ENCODE data around the gene INAFM1. TPM values are rescaled to one million over a fixed set of nuclear protein-coding genes. Genes with fewer than 3 reads are reported as not detected.

Gene INAFM1
- total RNA-seq, 1 donor from 2014 or later: 9.3 TPM

GRCh38 chr19:47264629-47265028, 10.1 kb upstream of the INAFM1 start:
- Mint-ChIP-seq H3K4me3 (no peak overlapping the region), H3K27ac (no peak overlapping the region), H3K36me3 (ENCODE audit: low read depth) (peaks cover 38% of the 10 kb centered on the region), H3K4me1 (ENCODE audit: low read depth) (peaks cover 6% of the 10 kb centered on the region), H3K27me3 (ENCODE audit: insufficient read depth) (no peaks in the 10 kb centered on the region), H3K9me3 (no peaks in the 10 kb centered on the region)
- intact Hi-C loops (cut with micrococcal nuclease): no loop called here
- no peak for DNase-seq (ENCODE audit: low spot score)

GRCh38 chr19:47266401-47266941, 8.2 kb upstream of the INAFM1 start:
- Mint-ChIP-seq H3K27ac (no peak overlapping the region), H3K4me1 (ENCODE audit: low read depth) (no peaks in the 10 kb centered on the region), H3K36me3 (ENCODE audit: low read depth) (peaks cover 34% of the 10 kb centered on the region), H3K9me3 (no peaks in the 10 kb centered on the region), H3K27me3 (ENCODE audit: insufficient read depth) (no peaks in the 10 kb centered on the region), H3K4me3 (no peak overlapping the region)
- no peak for DNase-seq (ENCODE audit: low spot score)
- intact Hi-C loops (cut with micrococcal nuclease): no loop called here

- H3K36me3 Mint-ChIP-seq (ENCODE audit: low read depth): peaks cover 31% of the 10 kb centered on the region
- no peaks in the 10 kb centered on the region for H3K27me3 Mint-ChIP-seq (ENCODE audit: insufficient read depth)
- H3K4me1 Mint-ChIP-seq (ENCODE audit: low read depth): peaks cover 2% of the 10 kb centered on the region
- no peak overlapping the region for H3K27ac Mint-ChIP-seq
- H3K4me3 Mint-ChIP-seq: no peak overlapping the region
- no peaks in the 10 kb centered on the region for H3K9me3 Mint-ChIP-seq
- no peak for DNase-seq (ENCODE audit: low spot score)
- intact Hi-C loops (cut with micrococcal nuclease): no loop called here
These were observed 7.3 kb upstream of the INAFM1 start for GRCh38 chr19:47267350-47267759.

- Mint-ChIP-seq H3K9me3 (no peaks in the 10 kb centered on the region), H3K4me3 (no peak overlapping the region), H3K27me3 (ENCODE audit: insufficient read depth) (no peaks in the 10 kb centered on the region), H3K4me1 (ENCODE audit: low read depth) (peaks cover 8% of the 10 kb centered on the region), H3K27ac (no peak overlapping the region), H3K36me3 (ENCODE audit: low read depth) (peaks cover 32% of the 10 kb centered on the region)
- no peak for DNase-seq (ENCODE audit: low spot score)
- intact Hi-C loops (cut with micrococcal nuclease): no loop called here
These were observed 6.7 kb upstream of the INAFM1 start for GRCh38 chr19:47268028-47268427.

GRCh38 chr19:47269596-47269995, 5.1 kb upstream of the INAFM1 start:
- peaks cover 18% of the 10 kb centered on the region for H3K4me1 Mint-ChIP-seq (ENCODE audit: low read depth)
- intact Hi-C loops (cut with micrococcal nuclease): no loop called here
- H3K4me3 Mint-ChIP-seq: no peak overlapping the region
- H3K27me3 Mint-ChIP-seq (ENCODE audit: insufficient read depth): no peaks in the 10 kb centered on the region
- no peaks in the 10 kb centered on the region for H3K9me3 Mint-ChIP-seq
- H3K36me3 Mint-ChIP-seq (ENCODE audit: low read depth): peaks cover 27% of the 10 kb centered on the region
- no peak overlapping the region for H3K27ac Mint-ChIP-seq
- no peak for DNase-seq (ENCODE audit: low spot score)

- H3K27ac Mint-ChIP-seq: no peak overlapping the region
- no peaks in the 10 kb centered on the region for H3K27me3 Mint-ChIP-seq (ENCODE audit: insufficient read depth)
- H3K9me3 Mint-ChIP-seq: no peaks in the 10 kb centered on the region
- intact Hi-C loops (cut with micrococcal nuclease): loop anchor here (5.0 kb wide), 2 partner anchors 212 to 408 kb away; partner anchors contain the start of genes ARHGAP35 and KPTN
- H3K4me3 Mint-ChIP-seq: no peak overlapping the region
- no peak for DNase-seq (ENCODE audit: low spot score)
- H3K4me1 Mint-ChIP-seq (ENCODE audit: low read depth): peaks cover 19% of the 10 kb centered on the region
- H3K36me3 Mint-ChIP-seq (ENCODE audit: low read depth): peaks cover 25% of the 10 kb centered on the region
These were observed 4.3 kb upstream of the INAFM1 start for GRCh38 chr19:47270408-47270807.

- H3K4me3 Mint-ChIP-seq: peak overlapping the region; percentile 92
- intact Hi-C loops (cut with micrococcal nuclease): loop anchor here (5.0 kb wide), 2 partner anchors 210 to 410 kb away; partner anchors contain the start of genes ARHGAP35 and KPTN
- peaks cover 29% of the 10 kb centered on the region for H3K4me1 Mint-ChIP-seq (ENCODE audit: low read depth)
- peaks cover 20% of the 10 kb centered on the region for H3K36me3 Mint-ChIP-seq (ENCODE audit: low read depth)
- peak overlapping the region; percentile 43 for H3K27ac Mint-ChIP-seq
- no peak for DNase-seq (ENCODE audit: low spot score)
- H3K9me3 Mint-ChIP-seq: no peaks in the 10 kb centered on the region
- H3K27me3 Mint-ChIP-seq (ENCODE audit: insufficient read depth): no peaks in the 10 kb centered on the region
These were observed 2.7 kb upstream of the INAFM1 start for GRCh38 chr19:47271949-47272348.

GRCh38 chr19:47272448-47273312, 2.0 kb upstream of the INAFM1 start:
- intact Hi-C loops (cut with micrococcal nuclease): loop anchor here (1.0 to 5.0 kb wide), 3 partner anchors 210 to 410 kb away; partner anchors contain the start of genes ARHGAP35 and KPTN
- Mint-ChIP-seq H3K27me3 (ENCODE audit: insufficient read depth) (no peaks in the 10 kb centered on the region), H3K4me3 (peak overlapping the region; percentile 92), H3K9me3 (no peaks in the 10 kb centered on the region), H3K36me3 (ENCODE audit: low read depth) (peaks cover 16% of the 10 kb centered on the region), H3K4me1 (ENCODE audit: low read depth) (peaks cover 29% of the 10 kb centered on the region), H3K27ac (peak overlapping the region; percentile 61)
- no peak for DNase-seq (ENCODE audit: low spot score)

- H3K4me1 Mint-ChIP-seq (ENCODE audit: low read depth): peaks cover 29% of the 10 kb centered on the region
- H3K27ac Mint-ChIP-seq: peak overlapping the region; percentile 98
- H3K4me3 Mint-ChIP-seq: peak overlapping the region; percentile 92
- no peaks in the 10 kb centered on the region for H3K27me3 Mint-ChIP-seq (ENCODE audit: insufficient read depth)
- intact Hi-C loops (cut with micrococcal nuclease): loop anchor here (1.0 to 5.0 kb wide), 14 partner anchors 16 to 639 kb away; partner anchors contain the start of genes ARHGAP35, DHX34, KPTN and NAPA
- no peaks in the 10 kb centered on the region for H3K9me3 Mint-ChIP-seq
- H3K36me3 Mint-ChIP-seq (ENCODE audit: low read depth): peaks cover 13% of the 10 kb centered on the region
- DNase-seq (ENCODE audit: low spot score): peak; percentile 90
These were observed 1.2 kb upstream of the INAFM1 start for GRCh38 chr19:47273313-47274070.

- Mint-ChIP-seq H3K9me3 (no peaks in the 10 kb centered on the region), H3K36me3 (ENCODE audit: low read depth) (peaks cover 13% of the 10 kb centered on the region), H3K27me3 (ENCODE audit: insufficient read depth) (no peaks in the 10 kb centered on the region), H3K27ac (peak overlapping the region; percentile 81), H3K4me1 (ENCODE audit: low read depth) (peaks cover 29% of the 10 kb centered on the region), H3K4me3 (peak overlapping the region; percentile 88)
- DNase-seq (ENCODE audit: low spot score): no peak
- intact Hi-C loops (cut with micrococcal nuclease): loop anchor here (1.0 to 5.0 kb wide), 13 partner anchors 18 to 641 kb away; partner anchors contain the start of genes ARHGAP35, DHX34, KPTN and NAPA
These were observed 441 bp downstream of the INAFM1 start for GRCh38 chr19:47274891-47275761.

GRCh38 chr19:47275791-47276461, 1.2 kb downstream of the INAFM1 start:
- H3K27ac Mint-ChIP-seq: peak overlapping the region; percentile 81
- no peaks in the 10 kb centered on the region for H3K27me3 Mint-ChIP-seq (ENCODE audit: insufficient read depth)
- intact Hi-C loops (cut with micrococcal nuclease): no loop called here

More at GRCh38 chr19:47275791-47276461, 1.2 kb downstream of the INAFM1 start:
- Mint-ChIP-seq H3K4me3 (peak overlapping the region; percentile 88), H3K9me3 (no peaks in the 10 kb centered on the region), H3K36me3 (ENCODE audit: low read depth) (peaks cover 8% of the 10 kb centered on the region), H3K4me1 (ENCODE audit: low read depth) (peaks cover 29% of the 10 kb centered on the region)
- DNase-seq (ENCODE audit: low spot score): no peak

Data from activated T-helper 1 cell treated with anti-CD3 and anti-CD28 coated beads, Interleukin-12 subunit alpha, Interleukin-12 subunit beta, Interleukin-2, Interleukin-4 antibody, amounts not matched to agents 30 ng/mL and 10 ng/mL and 1 ng/mL, durations not matched to agents 14 hours and 24 hours and 36 hours (primary cell).